Ascending aorta (tissue), 2 donors: ENCODE measurements around the gene TMEM121. TPM values are rescaled to one million over a fixed set of nuclear protein-coding genes. Genes with fewer than 3 reads are reported as not detected.

Experiments used
- DNase-seq, 2 donors: peaks; one replicate each; pipeline ENCODE4 v3.0.0-alpha.2; 2019; ENCODE audit warnings: low spot score in 2 of 2
- H3K27ac ChIP-seq, 2 donors: fragments of 200-600 bp; sonication (generic); one replicate each; pipeline ENCODE4 v1.5.1; 2016 to 2017; ENCODE audit warnings: mild to moderate bottlenecking in 1 of 2
- H3K27me3 ChIP-seq: fragments of 200-600 bp; sonication (generic); one replicate; pipeline ENCODE4 v1.5.1; 2017
- H3K36me3 ChIP-seq, 2 donors: fragments of 200-600 bp; sonication (generic); one replicate each; pipeline ENCODE4 v1.5.1; 2016
- H3K4me1 ChIP-seq, 2 donors: fragments of 200-600 bp; sonication (generic); one replicate each; pipeline ENCODE4 v1.5.1; 2016 to 2017; ENCODE audit warnings: mild to moderate bottlenecking in 1 of 2
- H3K4me3 ChIP-seq, 2 donors: fragments of 200-600 bp; sonication (generic); one replicate each; pipeline ENCODE4 v1.5.1; 2016 to 2017; ENCODE audit warnings: mild to moderate bottlenecking in 1 of 2
- H3K9me3 ChIP-seq, 2 donors: fragments of 200-600 bp; sonication (generic); one replicate each; pipeline ENCODE4 v1.5.1; 2016
- intact Hi-C: fragments of 100-400 bp; cut with DNase I; formaldehyde crosslinking; loops from one replicate; pipeline ENCODE4 v1.15.1; 2023
- total RNA-seq: library from RNA; depleted of rRNA; stranded (reverse); fragments of >200 nt; gene quantifications from one replicate; pipeline ENCODE4 v1.1.0, GENCODE V29; 2016
- TF ChIP-seq, protein P1 (sequence below), 3 experiments: fragments of 200-600 bp in 2 of 3; fragments of 450-650 bp in 1 of 3; sonication (generic) in 2 of 3; IDR thresholded peaks; one replicate each; pipeline ENCODE4 v1.5.1; 2016 to 2019; ENCODE audit warnings: antibody characterized with exemption in 3 of 3, mild to moderate bottlenecking in 1 of 3, moderate library complexity in 1 of 3

Gene TMEM121
- total RNA-seq, 1 donor from 2014 or later: 34.6 TPM

GRCh38 chr14:105533391-105533790, 7.0 kb downstream of the TMEM121 start:
- no peak for DNase-seq
- no peak overlapping the region for H3K4me3 ChIP-seq
- TF ChIP-seq, protein P1, sequence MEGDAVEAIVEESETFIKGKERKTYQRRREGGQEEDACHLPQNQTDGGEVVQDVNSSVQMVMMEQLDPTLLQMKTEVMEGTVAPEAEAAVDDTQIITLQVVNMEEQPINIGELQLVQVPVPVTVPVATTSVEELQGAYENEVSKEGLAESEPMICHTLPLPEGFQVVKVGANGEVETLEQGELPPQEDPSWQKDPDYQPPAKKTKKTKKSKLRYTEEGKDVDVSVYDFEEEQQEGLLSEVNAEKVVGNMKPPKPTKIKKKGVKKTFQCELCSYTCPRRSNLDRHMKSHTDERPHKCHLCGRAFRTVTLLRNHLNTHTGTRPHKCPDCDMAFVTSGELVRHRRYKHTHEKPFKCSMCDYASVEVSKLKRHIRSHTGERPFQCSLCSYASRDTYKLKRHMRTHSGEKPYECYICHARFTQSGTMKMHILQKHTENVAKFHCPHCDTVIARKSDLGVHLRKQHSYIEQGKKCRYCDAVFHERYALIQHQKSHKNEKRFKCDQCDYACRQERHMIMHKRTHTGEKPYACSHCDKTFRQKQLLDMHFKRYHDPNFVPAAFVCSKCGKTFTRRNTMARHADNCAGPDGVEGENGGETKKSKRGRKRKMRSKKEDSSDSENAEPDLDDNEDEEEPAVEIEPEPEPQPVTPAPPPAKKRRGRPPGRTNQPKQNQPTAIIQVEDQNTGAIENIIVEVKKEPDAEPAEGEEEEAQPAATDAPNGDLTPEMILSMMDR (IDR thresholded peaks at IDR 0.05): no peak
- no peaks in the 10 kb centered on the region for H3K27me3 ChIP-seq
- no peaks in the 10 kb centered on the region for H3K9me3 ChIP-seq
- H3K36me3 ChIP-seq: no peaks in the 10 kb centered on the region
- H3K4me1 ChIP-seq: peaks cover 5% of the 10 kb centered on the region in 2 donors
- H3K27ac ChIP-seq: no peak overlapping the region
- intact Hi-C loops: no loop called here

- DNase-seq: no peak
- intact Hi-C loops: no loop called here
- no peaks in the 10 kb centered on the region for H3K9me3 ChIP-seq
Measured at GRCh38 chr14:105533811-105534498, 7.6 kb downstream of the TMEM121 start.

GRCh38 chr14:105534586-105534985, 8.2 kb downstream of the TMEM121 start:
- TF ChIP-seq, protein P1 (IDR thresholded peaks at IDR 0.05): no peak
- intact Hi-C loops: no loop called here
- Histone ChIP-seq H3K27me3 (no peaks in the 10 kb centered on the region), H3K27ac (no peak overlapping the region), H3K4me1 (no peaks in the 10 kb centered on the region), H3K36me3 (no peaks in the 10 kb centered on the region), H3K9me3 (no peaks in the 10 kb centered on the region), H3K4me3 (no peak overlapping the region)
- no peak for DNase-seq

More at GRCh38 chr14:105533811-105534498, 7.6 kb downstream of the TMEM121 start:
- no peaks in the 10 kb centered on the region for H3K36me3 ChIP-seq
- no peaks in the 10 kb centered on the region for H3K27me3 ChIP-seq
- TF ChIP-seq, protein P1 (IDR thresholded peaks at IDR 0.05): no peak
- no peak overlapping the region for H3K4me3 ChIP-seq
- H3K27ac ChIP-seq: no peak overlapping the region
- H3K4me1 ChIP-seq: peaks cover 2% of the 10 kb centered on the region in 2 donors

- TF ChIP-seq, protein P1 (IDR thresholded peaks at IDR 0.05): no peak
- no peak overlapping the region for H3K4me3 ChIP-seq
- no peak overlapping the region for H3K27ac ChIP-seq
- H3K27me3 ChIP-seq: no peaks in the 10 kb centered on the region
- H3K9me3 ChIP-seq: no peaks in the 10 kb centered on the region
- H3K4me1 ChIP-seq: no peaks in the 10 kb centered on the region
- intact Hi-C loops: no loop called here
- DNase-seq: no peak
- no peaks in the 10 kb centered on the region for H3K36me3 ChIP-seq
Measured at GRCh38 chr14:105536051-105536450, 9.7 kb downstream of the TMEM121 start.

GRCh38 chr14:105536691-105537579, 10.6 kb downstream of the TMEM121 start:
- H3K4me1 ChIP-seq: no peaks in the 10 kb centered on the region
- no peak overlapping the region for H3K4me3 ChIP-seq
- TF ChIP-seq, protein P1 (IDR thresholded peaks at IDR 0.05): no peak
- no peaks in the 10 kb centered on the region for H3K27me3 ChIP-seq
- no peaks in the 10 kb centered on the region for H3K9me3 ChIP-seq
- H3K27ac ChIP-seq: no peak overlapping the region
- intact Hi-C loops: no loop called here
- no peaks in the 10 kb centered on the region for H3K36me3 ChIP-seq
- no peak for DNase-seq
